GM12874 (cell line): ENCODE measurements around the gene PCTP.

ENCODE experiments used
- CTCF ChIP-seq: IDR thresholded peaks from 2 replicates; pipeline ENCODE4 v1.5.1; 2011; ENCODE audit warnings: low read depth, mild to moderate bottlenecking, control low read depth, low read length, moderate library complexity; ENCODE audit not compliant: insufficient read depth

PCTP gene

GRCh38 chr17:55760643-55761355 lies 9.9 kb downstream of the PCTP start:
- TF ChIP-seq CTCF, result no peak

DNA sequence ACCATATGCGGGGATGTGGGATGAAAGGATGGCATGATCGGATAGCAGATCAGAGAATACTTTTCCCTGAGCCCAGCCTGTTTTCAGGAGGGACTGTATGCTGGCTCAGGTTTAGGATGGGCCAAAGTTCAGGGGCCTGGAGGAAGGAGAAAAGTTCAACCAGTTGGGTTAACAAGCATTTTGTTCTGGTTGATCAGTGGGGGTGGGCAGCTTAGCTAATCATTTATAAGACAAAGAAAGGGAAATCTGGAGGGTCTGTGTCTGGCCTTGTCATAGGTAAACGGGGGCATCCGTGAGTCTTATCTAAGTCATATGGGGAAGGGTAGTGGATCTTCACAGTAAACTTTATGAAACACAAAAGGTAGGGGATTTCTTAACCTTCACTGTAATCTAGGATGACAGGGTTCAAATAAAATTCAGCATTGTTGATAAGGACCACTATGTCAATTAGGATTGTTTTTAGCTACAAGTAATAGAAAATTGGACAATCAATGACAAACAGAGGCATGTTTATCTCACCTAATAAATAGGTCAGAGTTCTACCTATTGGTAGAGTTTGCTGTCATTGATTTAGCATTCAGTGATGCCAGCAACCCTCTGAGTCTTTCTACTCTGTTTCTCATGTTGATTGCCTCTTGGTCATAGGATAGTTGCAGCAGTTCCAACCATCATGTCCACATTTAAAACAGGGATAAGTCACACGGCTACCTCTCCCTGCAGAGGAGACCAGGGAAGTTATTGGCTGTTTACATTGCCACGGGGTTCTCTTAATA lies 11.4 kb downstream of the PCTP start:
- TF ChIP-seq CTCF, result no peak

- no peak for TF ChIP-seq CTCF
Measured at GRCh38 chr17:55763856-55764255, 13.0 kb downstream of the PCTP start.

- TF ChIP-seq CTCF, result no peak
Measured at GRCh38 chr17:55764610-55765009, 13.8 kb downstream of the PCTP start.

GRCh38 chr17:55765472-55765871 lies 14.6 kb downstream of the PCTP start:
- no peak for TF ChIP-seq CTCF

- no peak for TF ChIP-seq CTCF
Measured at GRCh38 chr17:55768936-55769624, 18.2 kb downstream of the PCTP start.

- no peak for TF ChIP-seq CTCF
Measured at GRCh38 chr17:55769625-55770000, 18.8 kb downstream of the PCTP start.
